AML-193 (cell line): ENCODE measurements around the gene KIAA1217.

Experiments used
- DNase-seq, 2 experiments: peaks; one replicate each; lab custom pipeline; 2025; lab: John Stamatoyannopoulos, UW

Gene KIAA1217

GRCh38 chr10:24596217-24596930 lies 387.4 kb downstream of the KIAA1217 start:
- no peak for DNase-seq

- no peak for DNase-seq
Observed at GRCh38 chr10:24597426-24597825, 388.5 kb downstream of the KIAA1217 start.
